ENCODE results near the gene TPD52L2.

The TPD52L2 gene

DNA sequence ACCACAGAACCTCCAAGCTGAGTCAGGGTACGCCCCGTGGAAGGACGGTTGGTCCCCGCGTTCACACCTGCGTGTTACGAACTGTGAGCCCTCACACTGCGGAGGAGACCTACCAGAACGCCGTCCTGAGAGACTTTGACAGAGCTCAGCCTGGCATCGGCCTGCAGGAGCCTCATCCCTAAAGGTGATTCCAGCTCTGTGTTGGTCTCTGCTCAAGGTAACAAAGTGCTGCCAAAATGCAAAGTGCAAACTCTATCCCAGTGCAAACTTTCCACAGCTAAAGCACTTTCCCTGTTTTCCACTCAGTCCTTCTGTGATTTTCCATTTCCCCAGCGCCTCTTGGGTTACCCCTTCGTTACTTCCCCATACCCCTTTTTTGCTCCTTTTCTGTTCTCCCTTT, 25.4 kb upstream of the TPD52L2 start:
- Histone ChIP-seq H3K23ac (ENCODE audit: low read depth, low read length, poor library complexity) (no peak overlapping the region), H3K9ac (ENCODE audit: low read depth, low read length, poor library complexity) (peak overlapping the region; percentile 63), H3K4me2 (ENCODE audit: insufficient read depth, low read length, poor library complexity, severe bottlenecking) (no peak overlapping the region), H3K9me3 (replicated peaks in 1 of 2; ENCODE audit: control insufficient read depth in 2 of 2, insufficient read depth in 1 of 2, low read depth in 1 of 2, low read length in 2 of 2) (no peaks in the 10 kb centered on the region), H3K27ac (replicated peaks; ENCODE audit: low read length) (no peak overlapping the region), H4K8ac (ENCODE audit: low read depth, low read length) (no peak overlapping the region), H3K36me3 (replicated peaks in 1 of 2; ENCODE audit: control insufficient read depth in 2 of 2, insufficient read depth in 2 of 2, low read length in 2 of 2) (no peaks in the 10 kb centered on the region), H3K18ac (ENCODE audit: low read length) (peak overlapping the region; percentile 50), H3K4ac (ENCODE audit: low read length) (no peak overlapping the region), H4K91ac (ENCODE audit: low read depth, low read length, poor library complexity) (no peak overlapping the region), H2BK5ac (ENCODE audit: low read length) (no peak overlapping the region), H2BK12ac (ENCODE audit: low read length) (peak overlapping the region; percentile 7), H2AK5ac (ENCODE audit: low read depth, low read length) (no peak overlapping the region), H3K27me3 (ENCODE audit: control insufficient read depth in 3 of 3, insufficient read depth in 3 of 3, low read depth in 1 of 3, low read length in 3 of 3) (no peaks in the 10 kb centered on the region), H2BK15ac (ENCODE audit: low read length) (peak overlapping the region; percentile 30), H3K79me1 (ENCODE audit: low read depth, low read length) (no peaks in the 10 kb centered on the region), H2BK120ac (ENCODE audit: low read depth, low read length) (no peak overlapping the region), H2AFZ (ENCODE audit: low read length) (no peak overlapping the region), H3K4me1 (ENCODE audit: control insufficient read depth in 2 of 2, insufficient read depth in 1 of 2, low read depth in 1 of 2, low read length in 2 of 2) (peaks cover 7 to 10% of the 10 kb centered on the region in 2 donors), H3K14ac (ENCODE audit: low read length) (no peak overlapping the region), H3K4me3 (ENCODE audit: low read length in 2 of 2) (no peak overlapping the region)
- WGBS, 2 donors (ENCODE audit: extremely low coverage in 2 of 2, insufficient read length in 2 of 2, insufficient replicate concordance in 1 of 2) = no CpG with 5 or more reads among the region's 13 CpGs
- no peak for DNase-seq (ENCODE audit: low spot score)

GRCh38 chr20:63840405-63840828, 24.7 kb upstream of the TPD52L2 start:
- DNase-seq (ENCODE audit: low spot score) = no peak
- Histone ChIP-seq H3K36me3 (replicated peaks in 1 of 2; ENCODE audit: control insufficient read depth in 2 of 2, insufficient read depth in 2 of 2, low read length in 2 of 2) (no peaks in the 10 kb centered on the region), H4K8ac (ENCODE audit: low read depth, low read length) (no peak overlapping the region), H3K79me1 (ENCODE audit: low read depth, low read length) (no peaks in the 10 kb centered on the region), H3K23ac (ENCODE audit: low read depth, low read length, poor library complexity) (peak overlapping the region; percentile 5), H2BK5ac (ENCODE audit: low read length) (no peak overlapping the region), H3K9ac (ENCODE audit: low read depth, low read length, poor library complexity) (peak overlapping the region; percentile 30), H2BK120ac (ENCODE audit: low read depth, low read length) (no peak overlapping the region), H3K4me1 (ENCODE audit: control insufficient read depth in 2 of 2, insufficient read depth in 1 of 2, low read depth in 1 of 2, low read length in 2 of 2) (peaks cover 2 to 3% of the 10 kb centered on the region in 2 donors), H3K18ac (ENCODE audit: low read length) (peak overlapping the region; percentile 74), H3K27ac (replicated peaks; ENCODE audit: low read length) (no peak overlapping the region), H3K14ac (ENCODE audit: low read length) (peak overlapping the region; percentile 31), H3K4ac (ENCODE audit: low read length) (no peak overlapping the region), H3K9me3 (replicated peaks in 1 of 2; ENCODE audit: control insufficient read depth in 2 of 2, insufficient read depth in 1 of 2, low read depth in 1 of 2, low read length in 2 of 2) (no peaks in the 10 kb centered on the region), H4K91ac (ENCODE audit: low read depth, low read length, poor library complexity) (no peak overlapping the region), H3K4me2 (ENCODE audit: insufficient read depth, low read length, poor library complexity, severe bottlenecking) (no peak overlapping the region), H3K27me3 (ENCODE audit: control insufficient read depth in 3 of 3, insufficient read depth in 3 of 3, low read depth in 1 of 3, low read length in 3 of 3) (no peaks in the 10 kb centered on the region), H3K4me3 (ENCODE audit: low read length in 2 of 2) (peak overlapping the region in 1 of 2 donors; percentile 58), H2BK15ac (ENCODE audit: low read length) (peak overlapping the region; percentile 3), H2AFZ (ENCODE audit: low read length) (no peak overlapping the region), H2BK12ac (ENCODE audit: low read length) (no peak overlapping the region), H2AK5ac (ENCODE audit: low read depth, low read length) (peak overlapping the region; percentile 64)
- no CpG with 5 or more reads among the region's 11 CpGs for WGBS, 2 donors (ENCODE audit: extremely low coverage in 2 of 2, insufficient read length in 2 of 2, insufficient replicate concordance in 1 of 2)

GRCh38 chr20:63842258-63842657, 22.8 kb upstream of the TPD52L2 start:
- DNase-seq (ENCODE audit: low spot score) = no peak
- Histone ChIP-seq H3K4me3 (ENCODE audit: low read length in 2 of 2) (no peak overlapping the region), H3K79me1 (ENCODE audit: low read depth, low read length) (peaks cover 2% of the 10 kb centered on the region), H3K9me3 (replicated peaks in 1 of 2; ENCODE audit: control insufficient read depth in 2 of 2, insufficient read depth in 1 of 2, low read depth in 1 of 2, low read length in 2 of 2) (no peaks in the 10 kb centered on the region), H2BK15ac (ENCODE audit: low read length) (peak overlapping the region; percentile 14), H4K8ac (ENCODE audit: low read depth, low read length) (no peak overlapping the region), H3K18ac (ENCODE audit: low read length) (peak overlapping the region; percentile 21), H3K36me3 (replicated peaks in 1 of 2; ENCODE audit: control insufficient read depth in 2 of 2, insufficient read depth in 2 of 2, low read length in 2 of 2) (no peaks in the 10 kb centered on the region), H3K27ac (replicated peaks; ENCODE audit: low read length) (no peak overlapping the region), H3K23ac (ENCODE audit: low read depth, low read length, poor library complexity) (no peak overlapping the region), H2BK5ac (ENCODE audit: low read length) (no peak overlapping the region), H3K4me1 (ENCODE audit: control insufficient read depth in 2 of 2, insufficient read depth in 1 of 2, low read depth in 1 of 2, low read length in 2 of 2) (peaks cover 10 to 12% of the 10 kb centered on the region in 2 donors), H3K9ac (ENCODE audit: low read depth, low read length, poor library complexity) (no peak overlapping the region), H2BK120ac (ENCODE audit: low read depth, low read length) (no peak overlapping the region), H2AFZ (ENCODE audit: low read length) (no peak overlapping the region), H2BK12ac (ENCODE audit: low read length) (peak overlapping the region; percentile 78), H3K27me3 (ENCODE audit: control insufficient read depth in 3 of 3, insufficient read depth in 3 of 3, low read depth in 1 of 3, low read length in 3 of 3) (no peaks in the 10 kb centered on the region), H3K14ac (ENCODE audit: low read length) (no peak overlapping the region), H3K4me2 (ENCODE audit: insufficient read depth, low read length, poor library complexity, severe bottlenecking) (no peak overlapping the region), H3K4ac (ENCODE audit: low read length) (no peak overlapping the region), H2AK5ac (ENCODE audit: low read depth, low read length) (no peak overlapping the region), H4K91ac (ENCODE audit: low read depth, low read length, poor library complexity) (no peak overlapping the region)
- WGBS, 2 donors (ENCODE audit: extremely low coverage in 2 of 2, insufficient read length in 2 of 2, insufficient replicate concordance in 1 of 2) = no CpG with 5 or more reads among the region's 9 CpGs

- no peak overlapping the region for H2BK12ac ChIP-seq (ENCODE audit: low read length)
- DNase-seq (ENCODE audit: low spot score) = no peak
- no peak overlapping the region for H3K27ac ChIP-seq (replicated peaks; ENCODE audit: low read length)
- H4K91ac ChIP-seq (ENCODE audit: low read depth, low read length, poor library complexity) = no peak overlapping the region
- H2BK15ac ChIP-seq (ENCODE audit: low read length) = peak overlapping the region; percentile 87
- H2BK120ac ChIP-seq (ENCODE audit: low read depth, low read length) = peak overlapping the region; percentile 6
- peak overlapping the region in 1 of 2 donors; percentile 50 for H3K4me3 ChIP-seq (ENCODE audit: low read length in 2 of 2)
- no peaks in the 10 kb centered on the region for H3K27me3 ChIP-seq (ENCODE audit: control insufficient read depth in 3 of 3, insufficient read depth in 3 of 3, low read depth in 1 of 3, low read length in 3 of 3)
- no peak overlapping the region for H3K4ac ChIP-seq (ENCODE audit: low read length)
- peak overlapping the region; percentile 39 for H3K23ac ChIP-seq (ENCODE audit: low read depth, low read length, poor library complexity)
- no peaks in the 10 kb centered on the region for H3K9me3 ChIP-seq (replicated peaks in 1 of 2; ENCODE audit: control insufficient read depth in 2 of 2, insufficient read depth in 1 of 2, low read depth in 1 of 2, low read length in 2 of 2)
- peaks cover 2% of the 10 kb centered on the region for H3K79me1 ChIP-seq (ENCODE audit: low read depth, low read length)
- H3K18ac ChIP-seq (ENCODE audit: low read length) = peak overlapping the region; percentile 81
- WGBS, 2 donors (ENCODE audit: extremely low coverage in 2 of 2, insufficient read length in 2 of 2, insufficient replicate concordance in 1 of 2) = no CpG with 5 or more reads among the region's 12 CpGs
- peaks cover 18 to 22% of the 10 kb centered on the region in 2 donors for H3K4me1 ChIP-seq (ENCODE audit: control insufficient read depth in 2 of 2, insufficient read depth in 1 of 2, low read depth in 1 of 2, low read length in 2 of 2)
- H4K8ac ChIP-seq (ENCODE audit: low read depth, low read length) = no peak overlapping the region
- H3K9ac ChIP-seq (ENCODE audit: low read depth, low read length, poor library complexity) = no peak overlapping the region
- no peak overlapping the region for H2AFZ ChIP-seq (ENCODE audit: low read length)
- H3K14ac ChIP-seq (ENCODE audit: low read length) = peak overlapping the region; percentile 28
- H3K4me2 ChIP-seq (ENCODE audit: insufficient read depth, low read length, poor library complexity, severe bottlenecking) = no peak overlapping the region
- peak overlapping the region; percentile 98 for H2AK5ac ChIP-seq (ENCODE audit: low read depth, low read length)
- H2BK5ac ChIP-seq (ENCODE audit: low read length) = peak overlapping the region; percentile 5
- H3K36me3 ChIP-seq (replicated peaks in 1 of 2; ENCODE audit: control insufficient read depth in 2 of 2, insufficient read depth in 2 of 2, low read length in 2 of 2) = no peaks in the 10 kb centered on the region
These were observed 21.8 kb upstream of the TPD52L2 start for GRCh38 chr20:63843222-63843621.
